ENCODE results near the gene RAPSN.

The RAPSN gene

GRCh38 chr11:47388697-47389576, 60.0 kb downstream of the RAPSN start:
- no peak overlapping the region for H3K27ac ChIP-seq
- TF ChIP-seq, protein P1, sequence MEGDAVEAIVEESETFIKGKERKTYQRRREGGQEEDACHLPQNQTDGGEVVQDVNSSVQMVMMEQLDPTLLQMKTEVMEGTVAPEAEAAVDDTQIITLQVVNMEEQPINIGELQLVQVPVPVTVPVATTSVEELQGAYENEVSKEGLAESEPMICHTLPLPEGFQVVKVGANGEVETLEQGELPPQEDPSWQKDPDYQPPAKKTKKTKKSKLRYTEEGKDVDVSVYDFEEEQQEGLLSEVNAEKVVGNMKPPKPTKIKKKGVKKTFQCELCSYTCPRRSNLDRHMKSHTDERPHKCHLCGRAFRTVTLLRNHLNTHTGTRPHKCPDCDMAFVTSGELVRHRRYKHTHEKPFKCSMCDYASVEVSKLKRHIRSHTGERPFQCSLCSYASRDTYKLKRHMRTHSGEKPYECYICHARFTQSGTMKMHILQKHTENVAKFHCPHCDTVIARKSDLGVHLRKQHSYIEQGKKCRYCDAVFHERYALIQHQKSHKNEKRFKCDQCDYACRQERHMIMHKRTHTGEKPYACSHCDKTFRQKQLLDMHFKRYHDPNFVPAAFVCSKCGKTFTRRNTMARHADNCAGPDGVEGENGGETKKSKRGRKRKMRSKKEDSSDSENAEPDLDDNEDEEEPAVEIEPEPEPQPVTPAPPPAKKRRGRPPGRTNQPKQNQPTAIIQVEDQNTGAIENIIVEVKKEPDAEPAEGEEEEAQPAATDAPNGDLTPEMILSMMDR (IDR thresholded peaks at IDR 0.05; ENCODE audit: low read depth, low read length): no peak
- H3K4me3 ChIP-seq (ENCODE audit: low read depth, low read length): no peak overlapping the region
- H3K36me3 ChIP-seq: no peaks in the 10 kb centered on the region
- no peaks in the 10 kb centered on the region for H3K9me3 ChIP-seq (ENCODE audit: severe bottlenecking)
- H3K27me3 ChIP-seq (ENCODE audit: insufficient read depth, low read depth, severe bottlenecking): no peaks in the 10 kb centered on the region
- no peak for DNase-seq

- Histone ChIP-seq H3K27me3 (ENCODE audit: insufficient read depth, low read depth, severe bottlenecking) (no peaks in the 10 kb centered on the region), H3K27ac (no peak overlapping the region), H3K36me3 (no peaks in the 10 kb centered on the region), H3K9me3 (ENCODE audit: severe bottlenecking) (no peaks in the 10 kb centered on the region), H3K4me3 (ENCODE audit: low read depth, low read length) (no peak overlapping the region)
- TF ChIP-seq, protein P1 (IDR thresholded peaks at IDR 0.05; ENCODE audit: low read depth, low read length): no peak
- DNase-seq: no peak
These were observed 60.8 kb downstream of the RAPSN start for GRCh38 chr11:47387944-47388696.
